Erythroblast (primary cell): ENCODE measurements around the gene ST6GALNAC3.

ENCODE experiments used
- DNase-seq, 2 experiments: peaks; one replicate each; lab custom pipeline; 2025; lab: John Stamatoyannopoulos, UW
- GATA1 ChIP-seq: IDR thresholded peaks from 2 replicates; pipeline ENCODE4 v1.6.1; 2011; ENCODE audit warnings: low read depth, mild to moderate bottlenecking, control low read depth, low read length, moderate library complexity
- POLR2A ChIP-seq: IDR thresholded peaks from 2 replicates; pipeline ENCODE4 v1.6.1; 2011; ENCODE audit warnings: mild to moderate bottlenecking, low read length

Gene ST6GALNAC3

DNA sequence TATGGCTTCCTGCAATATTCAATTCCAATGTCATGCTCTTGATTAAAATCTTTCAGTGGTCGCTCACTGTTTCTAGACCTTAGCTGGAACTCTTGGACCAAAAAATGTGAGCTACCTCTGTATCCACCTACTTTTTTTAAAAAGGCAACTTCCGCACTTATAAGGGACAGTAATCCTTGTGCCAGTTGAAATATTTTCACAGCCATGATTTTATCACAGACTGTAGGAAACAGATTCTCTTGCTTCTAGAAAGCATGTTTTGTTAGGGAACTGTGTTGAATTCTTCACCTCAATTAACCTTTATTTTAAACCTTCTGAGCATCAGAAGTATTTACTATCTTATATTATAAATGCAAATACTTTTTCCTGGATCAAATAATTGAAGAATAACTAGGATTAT is 496.7 kb downstream of the ST6GALNAC3 start:
- DNase-seq, result no peak
- no peak for TF ChIP-seq POLR2A
- TF ChIP-seq GATA1, result no peak

DNA sequence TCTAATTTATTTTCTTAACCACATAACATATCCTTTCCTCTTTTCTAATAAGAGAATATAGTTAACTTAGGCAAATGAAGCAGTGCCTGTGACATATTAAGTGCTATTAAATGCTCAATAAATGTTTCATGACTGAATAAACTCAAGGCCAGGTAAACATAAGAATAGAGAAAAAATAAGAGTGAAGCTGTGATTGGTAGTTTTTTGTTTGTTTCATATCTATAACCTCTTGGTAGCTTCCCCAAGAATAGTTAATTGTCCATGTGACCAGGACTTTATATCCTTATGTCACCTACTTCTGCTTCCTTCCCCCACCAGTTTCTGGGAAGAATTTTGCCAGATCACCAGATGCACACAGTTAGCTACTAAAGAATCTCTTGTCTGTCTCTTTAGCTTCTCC is 497.7 kb downstream of the ST6GALNAC3 start:
- DNase-seq, result no peak
- TF ChIP-seq GATA1 (no peak), POLR2A (no peak)

DNA sequence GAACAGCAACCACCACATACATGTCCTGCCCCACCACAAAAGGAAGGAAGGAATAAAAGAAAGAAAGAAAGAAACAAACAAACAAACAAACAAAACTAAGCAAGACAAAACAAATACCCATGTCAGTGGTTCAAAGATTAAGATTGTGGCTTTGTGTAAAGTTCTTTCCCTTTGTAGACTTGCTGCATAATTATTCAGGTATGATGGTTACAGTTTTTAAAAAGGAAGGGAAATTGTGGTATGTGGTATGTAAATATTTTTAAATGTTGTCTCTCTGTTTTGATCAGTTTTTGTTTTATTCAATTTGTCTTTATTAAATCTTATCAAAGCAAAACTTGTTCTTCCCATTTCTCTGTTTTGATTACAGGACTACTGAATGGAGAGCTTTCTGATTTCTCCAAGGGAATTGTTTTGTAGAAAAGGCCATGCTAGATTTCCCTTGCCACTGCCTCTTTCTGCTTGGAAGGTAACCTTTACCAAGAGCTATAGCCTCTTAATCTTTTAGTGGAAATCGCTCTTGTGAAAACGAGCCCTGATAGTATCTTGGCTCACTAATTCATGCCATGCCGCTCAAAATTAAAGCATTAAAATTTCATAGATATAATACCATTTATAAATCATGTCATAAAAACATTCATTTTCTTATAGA is 502.5 kb downstream of the ST6GALNAC3 start:
- DNase-seq, result no peak

DNA sequence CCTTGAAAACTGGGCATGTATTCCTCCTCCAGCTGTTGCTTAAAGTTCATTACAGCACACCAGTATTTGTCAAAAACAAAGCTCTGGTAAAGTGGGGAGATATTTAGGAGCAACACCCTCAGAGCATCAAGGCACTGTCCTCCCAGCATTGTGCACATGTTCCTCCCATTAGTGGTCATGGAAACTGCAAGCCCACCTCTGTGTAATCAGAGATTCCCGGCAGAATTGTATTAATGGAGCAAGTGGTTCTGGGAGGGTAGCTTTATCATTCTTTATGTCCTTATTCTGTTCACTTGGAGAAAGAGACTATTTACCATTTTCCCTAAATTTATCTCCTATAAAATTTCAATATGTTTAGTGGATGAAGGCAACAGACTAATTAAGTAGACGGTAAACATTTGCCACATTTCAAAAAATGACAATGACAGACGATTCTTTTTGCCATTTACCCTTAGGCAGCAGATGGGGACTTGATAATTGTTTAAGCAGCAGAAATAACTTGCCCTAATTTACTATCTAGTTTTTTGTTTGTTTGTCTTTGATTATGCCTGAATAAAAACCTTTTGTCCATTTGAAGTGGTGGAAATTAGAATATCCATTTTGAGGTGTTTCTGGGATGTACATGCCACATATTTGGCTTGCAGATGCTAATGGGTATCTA is 503.1 kb downstream of the ST6GALNAC3 start:
- TF ChIP-seq POLR2A, result no peak
- TF ChIP-seq GATA1, result no peak
- DNase-seq, result no peak

More for the DNA sequence above, 502.5 kb downstream of the ST6GALNAC3 start:
- no peak for TF ChIP-seq GATA1
- TF ChIP-seq POLR2A, result no peak

DNA sequence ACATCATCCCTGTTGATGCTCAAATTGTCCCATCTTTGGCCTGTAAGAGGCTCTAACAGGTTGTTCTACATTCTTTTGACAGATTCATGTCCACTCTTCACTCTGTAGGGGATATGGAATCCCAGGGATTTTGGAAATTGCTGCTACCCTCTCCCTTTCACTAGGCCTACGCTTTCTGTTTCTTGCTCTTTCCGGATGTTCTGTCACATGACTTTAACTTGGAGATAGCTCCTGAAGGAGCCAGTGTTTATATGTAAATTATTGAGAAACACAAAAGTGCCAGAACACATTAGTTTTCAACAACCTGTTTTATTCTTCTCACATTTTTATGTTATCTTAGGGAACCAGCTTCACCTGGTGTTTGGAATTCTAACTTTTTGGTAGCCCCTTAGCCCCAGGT is 505.7 kb downstream of the ST6GALNAC3 start:
- DNase-seq, result no peak
- no peak for TF ChIP-seq POLR2A
- TF ChIP-seq GATA1, result no peak

DNA sequence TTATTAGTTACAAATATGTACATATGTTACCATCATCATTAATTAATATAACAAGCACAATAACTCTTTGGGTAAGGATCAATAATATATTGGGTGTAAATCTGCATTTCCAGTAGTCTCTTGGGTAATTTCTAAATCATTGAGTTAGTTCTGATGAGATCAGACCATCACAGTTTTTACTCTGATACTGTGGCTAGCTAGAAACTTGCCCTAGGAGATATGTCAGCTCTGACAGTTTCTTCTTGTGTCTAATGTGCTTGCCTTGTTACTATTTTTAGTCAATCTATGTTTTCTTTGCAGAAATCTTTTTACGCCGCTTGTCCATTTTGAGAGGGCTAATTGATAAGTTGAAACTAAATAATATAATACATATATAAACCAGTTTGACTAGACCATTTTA is 507.2 kb downstream of the ST6GALNAC3 start:
- TF ChIP-seq GATA1 (no peak), POLR2A (no peak)
- no peak for DNase-seq

DNA sequence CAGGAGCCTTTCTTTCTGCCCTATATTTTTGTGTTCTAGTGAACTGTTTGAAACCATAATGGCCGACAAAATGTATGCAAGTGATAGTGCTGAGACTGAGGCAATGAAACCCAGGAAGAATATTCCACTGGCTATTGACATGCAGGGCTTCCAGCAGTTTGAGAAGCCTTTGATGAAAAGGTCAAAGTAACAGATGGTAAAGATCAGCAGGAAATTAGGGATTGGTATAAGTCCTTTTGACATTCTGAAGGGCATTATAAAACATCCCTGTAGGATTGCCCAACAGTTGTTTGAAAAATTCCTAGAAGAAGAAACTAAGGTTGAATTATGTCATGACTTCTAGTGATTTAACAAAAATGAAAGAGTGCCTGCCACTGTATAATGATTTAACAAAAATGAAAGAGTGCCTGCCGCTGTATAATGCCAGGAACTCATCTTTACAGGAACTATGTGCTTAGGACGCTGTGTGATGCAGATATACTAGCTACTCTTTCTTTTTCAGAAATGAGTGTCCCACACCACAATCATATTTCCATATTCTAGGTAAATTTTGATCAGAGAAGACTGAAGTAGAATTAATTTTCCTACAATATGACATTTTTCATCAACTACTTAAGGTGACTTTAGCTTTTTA is 508.8 kb downstream of the ST6GALNAC3 start:
- DNase-seq, result no peak
- TF ChIP-seq POLR2A (no peak), GATA1 (no peak)

DNA sequence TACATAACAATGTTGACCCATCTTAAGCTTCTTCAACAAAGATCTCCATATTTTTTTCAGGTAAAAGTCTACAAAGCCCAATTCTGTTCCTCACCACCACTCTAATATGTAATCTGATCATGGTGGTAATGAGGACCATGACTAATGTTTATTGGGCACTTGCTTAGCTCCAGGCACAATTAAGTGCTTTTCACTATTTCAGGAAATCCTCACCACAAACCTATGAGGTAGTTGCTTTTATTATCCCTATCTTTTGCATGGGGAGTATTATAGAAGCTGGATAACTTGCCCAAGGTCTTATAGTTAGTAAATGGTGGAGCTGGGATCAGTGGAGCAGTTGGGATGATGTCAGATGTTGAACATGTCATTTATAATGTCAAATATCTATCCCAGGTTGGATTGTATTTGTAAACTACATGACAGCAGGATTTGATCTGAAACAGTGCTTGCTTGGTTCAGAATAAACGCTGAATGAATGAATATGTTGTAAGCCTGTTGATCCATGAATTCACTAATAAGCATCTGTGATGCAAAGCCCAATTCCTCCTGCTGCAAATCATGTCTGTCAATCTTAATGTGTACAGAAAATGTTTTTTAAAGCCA is 509.4 kb downstream of the ST6GALNAC3 start:
- DNase-seq, result no peak
- TF ChIP-seq GATA1 (no peak), POLR2A (no peak)

DNA sequence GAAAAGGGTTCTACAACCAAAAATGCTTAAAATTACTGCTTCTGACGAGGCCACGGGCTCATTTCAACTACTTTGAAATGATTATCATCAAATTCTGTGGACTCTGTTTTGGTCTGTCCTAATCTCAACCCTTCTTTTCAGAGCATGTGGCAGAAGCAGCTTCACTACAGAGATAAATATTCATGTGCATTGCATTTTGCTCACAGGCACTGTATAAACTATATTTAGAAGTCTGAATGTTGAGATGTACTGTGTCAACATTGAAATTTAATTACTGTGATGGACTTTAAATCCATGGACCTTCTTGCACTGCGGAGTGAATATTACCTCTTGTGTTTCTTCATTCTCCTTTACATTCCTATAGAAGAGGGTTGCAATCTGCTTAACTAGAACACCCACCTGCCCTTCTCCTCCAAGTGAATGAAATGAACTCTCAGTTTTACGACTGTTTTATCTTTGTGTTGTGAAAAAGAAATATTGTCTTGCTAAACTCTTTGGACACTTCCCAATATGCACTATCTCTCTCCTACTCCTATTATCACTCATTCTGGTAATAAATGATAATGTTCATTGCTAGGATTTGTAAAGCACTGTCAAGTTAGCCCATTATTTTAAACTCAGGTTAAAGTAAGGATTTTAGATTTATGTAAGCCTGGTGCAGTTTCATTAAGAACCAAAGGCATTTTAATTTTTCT is 511.6 kb downstream of the ST6GALNAC3 start:
- no peak for DNase-seq
- TF ChIP-seq GATA1, result no peak
- TF ChIP-seq POLR2A, result no peak

DNA sequence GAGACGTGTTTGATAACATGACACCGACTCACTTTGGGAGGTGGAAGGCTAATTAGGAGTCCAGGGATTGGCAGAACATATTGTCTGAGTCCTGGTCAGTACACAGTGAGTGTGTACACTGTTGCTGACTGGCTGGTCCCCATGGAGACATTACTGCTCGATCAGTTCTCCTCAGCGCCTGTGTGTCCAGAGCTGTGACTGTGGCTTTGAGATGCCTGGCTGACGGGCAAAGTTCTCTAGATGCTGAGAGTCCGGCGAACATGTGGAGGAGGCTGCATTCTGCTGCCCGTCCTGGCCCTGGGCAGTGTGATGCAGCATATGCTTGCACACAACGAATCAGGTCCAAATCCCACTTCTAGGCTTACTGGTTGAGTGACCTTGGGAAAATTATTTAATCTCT is 512.7 kb downstream of the ST6GALNAC3 start:
- no peak for TF ChIP-seq POLR2A
- no peak for TF ChIP-seq GATA1
- no peak for DNase-seq

DNA sequence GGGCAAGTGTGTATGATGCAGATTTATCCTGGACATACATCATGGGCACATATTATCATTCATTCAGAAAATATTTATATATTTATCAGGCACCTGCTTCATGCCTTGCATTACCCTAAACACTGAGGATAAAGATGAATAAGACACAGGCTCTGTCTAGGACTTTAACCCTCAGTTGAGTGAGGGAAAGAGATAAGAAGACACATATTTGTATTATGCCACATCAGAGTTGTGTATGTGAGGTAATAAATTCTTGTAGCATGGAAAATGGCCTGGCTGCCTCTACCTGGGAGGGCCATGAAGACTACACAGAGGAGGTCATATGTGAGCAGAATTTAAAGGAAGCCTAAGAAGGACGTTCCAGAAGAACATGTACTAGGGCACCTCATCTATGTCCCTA is 516.9 kb downstream of the ST6GALNAC3 start:
- DNase-seq, result no peak
- TF ChIP-seq GATA1 (no peak), POLR2A (no peak)

DNA sequence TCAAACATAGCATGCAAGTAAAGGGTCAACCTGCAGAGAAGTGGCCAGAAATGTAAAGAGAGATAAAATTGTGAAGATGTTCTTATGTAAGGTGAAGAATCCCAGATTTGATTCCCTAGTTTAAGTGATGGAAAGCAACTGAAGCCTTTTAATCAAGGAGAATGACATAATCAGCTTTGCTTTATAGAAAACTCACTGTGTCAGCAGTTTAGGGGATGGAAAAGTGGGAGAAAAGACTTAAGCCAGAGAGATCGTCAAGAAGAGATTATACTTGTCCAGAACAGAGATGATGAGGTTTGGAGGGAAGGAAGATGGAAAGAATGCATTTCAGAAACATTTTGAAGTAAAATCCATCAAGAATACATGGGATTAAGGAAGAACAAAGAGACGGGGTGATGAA is 517.4 kb downstream of the ST6GALNAC3 start:
- no peak for DNase-seq
- TF ChIP-seq GATA1, result no peak
- TF ChIP-seq POLR2A, result no peak

DNA sequence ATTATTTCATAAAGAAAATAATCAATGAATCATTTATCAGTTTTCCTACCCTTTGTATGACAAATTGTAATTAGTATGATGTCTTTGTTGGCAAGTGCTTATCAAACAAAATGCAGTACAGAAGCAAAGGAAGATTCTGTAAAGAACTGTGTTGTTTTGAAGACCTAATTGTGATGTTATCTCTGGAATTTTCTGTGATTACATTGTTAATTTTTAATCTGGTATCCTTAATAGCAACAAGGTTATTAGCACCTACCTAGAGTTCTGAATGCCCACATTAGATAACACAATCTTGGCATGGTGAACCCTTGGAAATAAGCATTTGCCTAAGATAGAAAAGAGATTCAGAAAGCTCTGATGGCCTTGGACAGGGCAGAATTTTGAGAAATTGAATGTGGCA is 518.6 kb downstream of the ST6GALNAC3 start:
- no peak for DNase-seq
- TF ChIP-seq GATA1, result no peak
- no peak for TF ChIP-seq POLR2A
